Stimulated activated CD4-positive, alpha-beta T cell treated with anti-CD3 and anti-CD28 coated beads, TNF-alpha, amount 100 ng/mL, for 1 hour (primary cell): ENCODE results near the gene SLC16A3.
"Not testable (repeated sequence)": the region's sequence is repeated elsewhere in the genome, so short reads cannot be mapped to it uniquely, and the experiment has no call there.

Experiments used
- DNase-seq, 3 donors: peaks; one replicate each; pipeline ENCODE4 v3.0.0-alpha.2; 2020; ENCODE audit warnings: low read depth in 3 of 3, low spot score in 1 of 3

Gene SLC16A3

DNA sequence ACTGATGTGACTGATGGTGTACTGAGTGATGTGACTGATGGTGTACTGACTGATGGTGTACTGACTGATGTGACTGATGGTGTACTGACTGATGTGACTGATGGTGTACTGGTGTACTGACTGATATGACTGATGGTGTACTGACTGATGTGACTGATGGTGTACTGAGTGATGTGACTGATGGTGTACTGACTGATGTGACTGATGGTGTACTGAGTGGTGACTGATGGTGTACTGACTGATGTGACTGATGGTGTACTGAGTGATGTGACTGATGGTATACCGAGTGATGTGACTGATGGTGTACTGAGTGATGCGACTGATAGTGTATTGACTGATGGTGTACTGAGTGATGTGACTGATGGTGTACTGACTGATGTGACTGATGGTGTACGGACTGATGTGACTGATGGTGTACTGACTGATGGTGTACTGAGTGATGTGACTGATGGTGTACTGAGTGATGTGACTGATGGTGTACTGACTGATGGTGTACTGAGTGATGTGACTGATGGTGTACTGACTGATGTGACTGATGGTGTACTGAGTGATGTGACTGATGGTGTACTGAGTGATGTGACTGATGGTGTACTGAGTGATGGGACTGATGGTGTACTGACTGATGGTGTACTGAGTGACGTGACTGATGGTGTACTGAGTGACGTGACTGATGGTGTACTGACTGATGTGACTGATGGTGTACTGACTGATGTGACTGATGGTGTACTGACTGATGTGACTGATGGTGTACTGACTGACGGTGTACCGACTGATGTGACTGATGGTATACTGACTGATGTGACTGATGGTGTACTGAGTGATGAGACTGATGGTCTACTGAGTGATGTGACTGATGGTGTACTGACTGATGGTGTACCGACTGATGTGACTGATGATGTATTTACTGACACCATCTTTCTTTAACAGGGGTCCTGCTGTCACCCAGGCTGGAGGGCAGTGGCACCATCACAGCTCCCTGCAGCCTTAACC is 31.4 kb downstream of the SLC16A3 start:
- DNase-seq, result not testable (repeated sequence)

DNA sequence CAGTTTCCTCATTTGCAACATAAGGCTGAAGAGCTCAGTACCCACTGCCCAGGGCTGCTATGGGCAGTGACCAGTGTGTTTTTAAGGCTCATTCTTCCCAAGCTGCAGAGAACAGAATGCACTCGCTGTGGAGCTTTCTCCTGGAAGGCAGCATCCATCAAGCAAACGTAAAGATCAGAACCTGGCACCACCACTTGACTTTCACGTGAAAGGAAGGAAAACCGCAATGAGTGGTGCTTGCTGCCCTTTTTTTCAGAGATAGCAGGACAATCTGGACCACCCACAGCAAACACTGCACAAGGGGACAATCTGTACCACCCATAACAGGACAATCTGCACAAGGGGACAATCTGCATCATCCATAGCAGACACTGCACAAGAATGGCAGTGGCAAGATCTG is 33.5 kb downstream of the SLC16A3 start:
- DNase-seq, result no peak

DNA sequence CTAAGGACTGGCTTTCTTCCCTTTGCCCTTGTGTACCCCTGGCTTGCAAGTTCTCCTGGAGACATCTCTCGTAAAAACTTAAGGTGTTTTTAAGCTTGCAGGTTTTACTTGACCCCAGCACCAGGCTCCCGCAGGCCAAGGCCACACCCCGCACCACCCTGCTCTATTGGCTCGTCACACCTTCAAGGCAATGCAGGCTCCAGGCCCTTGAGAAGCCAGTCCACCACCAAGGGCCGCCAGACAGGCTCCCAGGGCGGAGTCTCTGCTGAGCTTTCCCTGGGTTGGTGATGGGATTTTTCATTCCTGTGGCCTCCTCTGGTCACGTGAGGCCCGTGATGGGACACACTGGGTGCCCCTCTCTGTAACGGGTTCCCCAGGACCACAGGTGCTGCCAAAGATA is 34.8 kb downstream of the SLC16A3 start:
- DNase-seq, result no peak

DNA sequence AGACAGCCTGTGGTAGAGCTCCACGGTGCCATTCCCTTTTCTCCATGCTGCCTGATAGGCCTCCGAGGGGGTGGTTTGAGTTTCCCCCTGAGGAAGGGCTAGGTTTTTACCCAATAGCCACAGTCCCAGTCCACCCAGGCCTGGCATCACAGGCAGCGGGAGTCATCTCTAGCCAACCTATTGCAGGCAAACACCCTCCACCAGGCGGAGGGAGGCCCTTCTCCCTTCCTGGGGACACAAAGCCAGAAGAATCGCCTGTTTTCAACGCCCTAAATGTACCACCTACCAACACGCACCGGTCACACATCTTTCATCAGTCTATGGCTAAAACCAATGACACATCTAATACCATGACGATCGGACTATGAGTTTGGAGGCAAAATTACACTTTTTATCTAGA is 37.3 kb downstream of the SLC16A3 start:
- DNase-seq, result no peak

DNA sequence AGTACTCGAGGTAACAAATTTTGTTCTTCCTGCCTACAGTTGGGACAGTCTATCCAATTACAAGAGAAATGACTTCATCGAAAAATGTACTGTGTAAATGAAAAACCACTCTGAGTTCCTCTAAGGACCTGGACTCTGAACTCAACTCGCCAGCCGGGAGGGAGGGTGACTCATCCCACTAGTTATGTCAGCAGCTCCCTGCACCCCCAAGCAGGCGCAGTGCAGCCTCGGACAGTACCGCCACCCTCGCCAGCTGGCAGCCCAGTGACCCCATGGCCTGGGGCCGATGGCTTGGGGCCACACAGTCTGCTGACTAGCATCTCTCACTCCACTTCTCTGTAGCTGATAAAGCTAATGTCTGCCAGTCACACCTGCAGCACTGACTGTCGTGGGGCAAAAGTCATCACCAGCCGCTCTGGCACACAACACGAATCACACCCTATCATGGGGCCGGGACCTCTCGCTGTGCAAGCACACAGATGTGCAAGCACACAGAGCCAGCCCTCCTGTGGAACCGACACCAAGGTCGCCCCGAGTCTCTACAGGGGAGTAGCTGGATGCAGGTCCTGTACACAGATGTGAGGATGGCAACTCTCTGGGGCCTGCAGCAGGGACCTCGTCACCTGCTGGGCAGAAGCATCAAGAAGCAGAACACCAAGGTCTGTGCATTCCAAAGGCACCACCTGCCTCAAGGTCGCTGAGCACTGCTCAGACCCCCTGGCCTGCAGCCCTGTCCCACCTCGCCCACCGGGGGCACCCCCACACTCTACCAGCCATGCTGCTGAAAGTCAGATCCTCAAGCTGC is 38.9 kb downstream of the SLC16A3 start:
- no peak for DNase-seq

DNA sequence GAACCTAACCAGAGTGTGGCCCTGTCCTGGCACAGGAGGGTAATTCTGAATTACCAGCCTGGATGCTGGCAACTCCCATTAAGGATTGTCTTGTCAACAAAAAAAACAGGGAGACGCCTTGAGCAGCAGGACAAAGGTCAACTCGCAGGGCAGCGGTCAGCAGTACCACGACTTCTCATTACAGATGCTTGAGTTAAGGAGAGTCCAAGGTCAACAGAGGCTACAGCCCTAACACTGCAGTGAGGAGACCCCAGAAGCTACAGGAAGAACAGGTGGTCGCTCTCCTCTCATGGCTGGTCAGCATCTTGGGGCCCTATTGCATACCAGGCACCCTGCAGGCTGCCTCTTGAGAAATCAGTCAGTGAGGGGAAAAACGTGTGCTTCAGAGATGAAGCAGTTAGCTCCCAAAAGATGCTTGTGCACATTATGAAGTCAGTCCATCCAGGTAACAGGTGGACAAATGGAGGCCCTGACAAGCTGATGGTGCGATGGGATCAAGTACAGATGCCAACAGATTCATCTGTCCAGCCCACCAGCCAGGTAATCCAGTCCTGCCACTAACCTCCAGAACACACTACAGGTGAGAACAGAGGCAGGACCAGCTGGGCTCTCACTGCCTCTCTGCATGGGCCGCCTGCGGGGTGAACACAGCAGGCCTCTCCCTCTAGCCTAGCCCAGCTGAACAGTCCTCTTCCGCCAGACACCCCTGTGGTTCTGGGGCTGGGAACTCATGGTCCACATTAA is 40.5 kb downstream of the SLC16A3 start:
- no peak for DNase-seq

DNA sequence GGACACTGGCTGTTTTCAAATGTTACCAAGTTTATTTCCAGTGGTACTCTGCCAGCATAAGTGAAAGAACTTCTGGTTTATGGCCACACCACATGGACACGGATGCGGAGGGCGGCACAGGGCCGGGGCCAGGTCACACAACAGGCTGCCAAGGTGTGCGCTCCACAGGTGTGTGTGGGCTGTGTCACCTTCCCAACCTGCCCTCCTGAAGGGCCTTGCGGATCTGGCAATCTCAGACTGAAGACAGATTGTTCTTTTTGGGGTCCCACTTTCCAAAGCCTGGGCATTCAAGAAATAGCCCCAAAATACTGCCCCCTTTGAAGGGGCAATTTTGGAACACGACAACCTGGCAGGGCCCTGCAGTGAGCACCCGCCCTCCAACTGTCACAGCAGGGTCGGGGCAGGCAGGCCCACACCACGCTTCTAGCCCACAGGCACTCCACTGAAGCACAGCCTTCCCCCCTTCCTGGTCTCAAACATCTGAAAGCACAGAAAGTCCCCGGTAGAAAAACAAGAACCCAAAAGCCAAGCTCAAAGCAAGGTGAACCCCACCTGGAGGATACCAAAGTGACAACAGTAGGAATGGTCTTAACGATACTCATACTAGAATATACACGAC is 41.1 kb downstream of the SLC16A3 start:
- DNase-seq, result no peak

DNA sequence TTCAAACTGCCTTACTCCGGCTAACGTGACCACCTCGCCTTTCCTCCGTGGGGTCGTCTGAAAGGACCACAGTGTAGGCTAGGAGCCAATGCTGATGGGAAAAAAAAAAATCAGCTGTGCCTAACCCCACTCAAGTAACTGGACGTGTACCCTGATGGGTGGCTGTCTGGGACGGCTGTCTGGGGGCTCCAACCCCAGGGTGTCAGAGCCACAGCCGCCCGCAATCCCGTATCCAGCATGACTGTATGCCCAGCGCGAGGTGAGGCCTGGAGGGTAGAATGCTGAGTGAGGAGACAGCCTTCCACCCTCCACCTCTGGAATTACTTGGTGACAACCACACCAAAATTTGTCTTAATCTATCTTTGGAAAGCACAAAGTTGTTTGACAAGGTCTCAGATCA is 41.8 kb downstream of the SLC16A3 start:
- DNase-seq, result no peak

DNA sequence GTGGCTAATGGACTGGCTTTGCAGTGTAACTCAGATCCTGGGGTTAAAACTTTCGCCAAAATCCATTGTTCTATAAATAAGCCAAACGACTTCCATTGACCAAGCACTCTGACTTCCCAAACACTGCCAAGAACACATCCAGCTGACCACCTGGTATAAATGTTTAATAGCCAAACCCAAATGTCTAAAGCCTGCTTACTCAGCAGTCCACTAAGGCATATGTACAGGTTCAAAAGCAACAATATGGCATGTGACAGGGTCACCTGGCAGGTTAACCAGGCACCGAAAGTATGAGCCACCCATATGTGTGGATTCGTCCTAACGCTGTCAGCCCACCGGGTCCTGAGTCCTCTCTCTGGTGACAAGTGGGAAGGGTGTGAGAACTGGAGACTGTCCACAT is 42.6 kb downstream of the SLC16A3 start:
- DNase-seq, result no peak

DNA sequence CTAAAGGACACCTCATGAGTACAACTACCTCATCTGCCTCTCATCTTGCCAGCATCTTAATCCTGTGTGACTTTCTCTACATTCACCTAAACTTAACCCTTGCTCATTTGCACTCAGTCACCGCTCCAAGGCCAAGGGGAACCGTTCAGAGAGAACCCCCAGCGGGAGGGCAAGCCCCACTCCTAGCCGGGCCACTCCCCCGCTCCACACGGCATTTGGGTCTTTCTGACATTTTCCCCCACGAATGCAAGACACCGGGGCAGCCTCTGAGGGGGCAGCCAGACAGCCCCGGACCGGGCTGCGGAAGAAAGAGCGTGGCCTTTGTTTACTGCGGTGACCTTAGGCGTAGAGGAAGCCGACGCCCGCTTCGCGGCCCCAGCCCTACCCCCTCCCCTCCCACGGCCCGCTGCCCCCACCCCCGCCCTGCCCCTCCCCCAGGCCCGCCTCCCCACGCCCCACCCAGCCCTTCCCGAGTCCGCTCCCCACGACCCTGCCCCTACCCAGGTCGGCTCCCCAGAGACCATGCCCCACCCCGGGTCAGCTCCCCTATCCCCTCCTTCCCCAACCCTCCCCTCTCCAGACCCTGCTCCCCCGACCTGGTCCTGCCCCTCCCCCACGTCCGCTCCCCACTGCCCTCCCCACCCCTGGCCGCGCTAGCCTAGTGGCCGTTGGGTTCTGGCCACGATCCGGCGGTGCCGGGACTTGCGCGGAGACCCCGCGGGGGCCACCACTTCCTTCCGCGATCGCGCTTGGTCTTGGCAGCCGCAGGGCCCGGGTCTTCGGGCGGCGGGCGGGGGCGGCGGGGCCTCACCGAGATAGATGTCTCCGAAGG is 43.9 kb downstream of the SLC16A3 start:
- DNase-seq, result peak in 1 of 3 donors; percentile 18

DNA sequence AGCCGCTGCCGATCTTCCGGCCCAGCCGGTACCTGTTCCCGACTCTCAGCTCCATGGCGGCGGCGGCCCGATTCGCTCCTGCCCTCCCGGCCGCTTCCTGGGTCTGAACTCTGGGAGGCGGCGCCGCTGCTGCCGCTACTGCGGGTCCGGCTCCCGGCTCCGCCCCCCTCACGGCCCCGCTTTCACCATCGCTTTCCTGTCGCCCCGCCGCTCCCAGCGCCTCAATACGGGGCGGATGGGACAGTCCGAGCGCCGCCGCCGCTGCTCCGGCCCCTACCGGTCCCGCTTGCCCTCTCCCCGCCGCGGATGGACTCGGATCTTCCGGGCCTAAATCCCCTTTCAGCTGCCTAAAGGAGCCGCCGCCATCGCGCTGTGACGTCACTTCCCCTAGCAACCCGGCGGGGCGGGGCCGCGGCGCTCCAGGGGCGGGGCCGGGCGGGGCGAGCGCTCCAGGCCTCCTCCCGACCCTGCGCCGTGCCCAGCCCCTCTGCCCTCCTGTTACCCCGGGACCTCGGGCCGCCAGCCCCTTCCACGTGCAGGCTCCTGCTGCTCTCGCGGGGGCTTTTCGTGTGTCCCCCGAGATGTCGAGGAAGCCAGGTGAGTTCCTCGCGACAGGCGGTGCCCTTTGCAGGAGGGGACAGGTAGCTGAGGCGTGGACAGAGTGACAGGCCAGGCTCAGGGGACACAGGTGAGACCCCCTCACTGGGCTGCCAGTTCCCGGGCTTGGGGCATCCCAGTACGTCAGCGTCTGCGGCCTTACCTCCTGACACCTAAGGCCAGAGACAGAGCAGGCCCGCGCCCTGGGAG is 44.7 kb downstream of the SLC16A3 start, which contains the start of gene CSNK1D:
CSNK1D (minus strand) TSS at position 374 of the 807 bp plus-strand sequence; CDS start at position 55, 319 bp downstream.
- peak; percentile 74 to 93 (median 81) for DNase-seq

DNA sequence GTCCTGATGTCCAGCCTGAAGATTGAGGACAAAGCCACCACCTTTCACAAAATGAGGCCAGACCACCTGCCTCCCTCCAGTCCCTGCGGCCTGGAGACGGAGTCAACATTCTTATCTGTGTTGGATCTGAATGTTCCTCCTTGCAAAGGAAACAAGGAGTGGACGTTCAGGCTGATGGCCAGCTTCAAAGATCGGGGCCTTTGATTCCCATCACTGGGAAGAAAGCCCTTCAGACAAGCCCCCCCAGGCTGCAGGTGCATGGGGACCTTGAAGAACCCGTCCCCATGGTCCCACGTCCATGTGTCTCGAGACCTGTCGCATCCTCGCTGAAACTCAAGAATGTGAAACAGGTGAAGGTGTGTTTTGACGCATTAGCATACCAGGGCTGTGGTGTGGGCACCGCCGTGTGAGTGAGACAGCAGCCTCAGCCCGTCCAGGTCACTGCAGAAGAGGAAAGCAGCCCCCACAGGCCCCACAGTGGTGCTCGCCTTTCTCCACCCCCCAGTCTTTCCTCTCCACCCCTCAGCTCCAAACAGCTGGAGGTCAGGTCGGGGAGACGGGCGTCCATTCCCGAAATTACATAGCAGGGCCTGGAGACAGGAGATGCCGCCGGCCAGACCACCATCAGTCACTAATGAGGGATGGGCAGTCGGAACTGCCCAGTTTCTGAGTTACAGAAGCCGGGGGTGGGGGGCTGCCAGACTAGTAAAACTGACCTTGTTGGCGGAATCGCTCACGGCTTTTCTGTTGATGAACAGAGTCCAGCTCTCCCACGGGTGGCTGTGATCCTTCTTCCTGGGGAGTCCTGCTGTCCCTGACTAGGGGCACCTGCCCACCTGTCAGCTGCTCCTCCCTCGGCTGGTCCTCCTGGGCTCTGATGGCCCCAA is 45.5 kb downstream of the SLC16A3 start:
- no peak for DNase-seq

DNA sequence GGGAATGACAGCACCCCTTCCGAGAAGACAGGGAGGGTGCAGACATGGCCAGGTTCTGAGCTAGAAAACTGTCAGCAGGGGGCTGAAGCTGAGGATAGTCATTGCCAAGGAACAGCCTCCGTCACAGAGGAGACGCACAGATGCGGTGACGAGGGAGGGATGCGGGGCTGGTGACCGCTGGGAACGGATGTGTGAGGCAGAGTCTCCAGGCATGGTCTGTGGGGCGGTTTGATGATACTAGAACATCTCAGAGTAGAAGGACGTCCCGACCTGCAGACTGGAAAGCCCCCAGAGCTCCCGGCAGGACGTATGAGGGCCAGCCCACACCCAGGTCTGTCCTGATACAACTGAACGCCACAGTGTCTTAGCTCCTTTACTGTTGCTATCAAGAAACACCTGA is 46.5 kb downstream of the SLC16A3 start:
- DNase-seq, result no peak

DNA sequence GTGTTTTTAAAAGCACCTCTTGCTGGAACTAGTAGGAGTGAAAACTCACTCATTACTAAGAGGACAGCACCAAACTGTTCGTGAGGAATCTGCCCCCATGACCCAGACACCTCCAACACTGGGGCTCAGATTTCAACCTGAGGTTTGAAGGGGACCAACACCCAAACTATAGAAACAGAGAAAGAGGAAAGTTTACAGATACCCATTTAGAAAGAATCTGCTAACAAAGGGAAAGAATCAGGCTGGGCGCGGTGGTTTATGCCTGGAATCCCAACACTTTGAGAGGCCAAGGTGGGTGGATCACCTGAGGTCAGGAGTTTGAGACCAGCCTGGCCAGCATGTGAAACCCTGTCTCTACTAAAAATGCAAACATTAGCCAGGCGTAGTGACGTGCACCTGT is 48.1 kb downstream of the SLC16A3 start:
- DNase-seq, result no peak

DNA sequence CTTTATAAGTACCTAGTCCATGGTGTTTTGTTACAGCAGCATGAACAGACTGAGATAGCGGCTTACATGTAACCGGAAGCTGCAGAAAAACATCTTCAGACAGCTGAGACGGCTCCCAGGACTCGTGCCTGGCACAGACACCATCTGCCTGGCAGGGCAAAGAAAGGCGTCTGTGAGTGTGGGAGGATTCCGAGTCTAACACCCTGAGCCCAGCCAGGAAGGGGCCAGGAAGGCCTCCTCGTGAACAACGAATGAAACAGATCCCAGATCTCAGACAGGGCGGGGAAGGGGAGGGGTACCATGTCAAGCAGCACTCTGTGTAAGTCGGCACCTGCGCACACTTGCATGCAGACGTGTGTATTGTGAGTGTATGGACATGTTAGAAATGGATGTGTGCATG is 49.0 kb downstream of the SLC16A3 start:
- DNase-seq, result no peak

DNA sequence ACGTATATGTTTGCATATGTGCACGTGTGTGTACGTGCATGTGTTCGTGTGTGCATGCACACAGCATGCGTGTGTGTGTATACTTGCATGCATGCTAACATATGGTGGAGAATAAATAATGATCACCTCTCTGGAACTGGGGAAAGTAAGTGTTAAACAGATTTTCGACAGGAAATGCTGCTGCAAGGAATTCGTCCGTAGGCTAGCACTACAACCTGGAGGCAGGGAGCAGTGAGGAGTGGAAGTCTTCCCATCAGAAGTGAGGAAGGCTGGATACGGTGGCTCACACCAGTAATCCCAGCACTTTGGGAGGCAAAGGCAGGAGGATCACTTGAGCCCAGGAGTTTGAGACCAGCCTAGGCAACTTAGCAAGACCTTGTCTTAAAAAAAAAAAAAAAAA is 49.5 kb downstream of the SLC16A3 start:
- no peak for DNase-seq

DNA sequence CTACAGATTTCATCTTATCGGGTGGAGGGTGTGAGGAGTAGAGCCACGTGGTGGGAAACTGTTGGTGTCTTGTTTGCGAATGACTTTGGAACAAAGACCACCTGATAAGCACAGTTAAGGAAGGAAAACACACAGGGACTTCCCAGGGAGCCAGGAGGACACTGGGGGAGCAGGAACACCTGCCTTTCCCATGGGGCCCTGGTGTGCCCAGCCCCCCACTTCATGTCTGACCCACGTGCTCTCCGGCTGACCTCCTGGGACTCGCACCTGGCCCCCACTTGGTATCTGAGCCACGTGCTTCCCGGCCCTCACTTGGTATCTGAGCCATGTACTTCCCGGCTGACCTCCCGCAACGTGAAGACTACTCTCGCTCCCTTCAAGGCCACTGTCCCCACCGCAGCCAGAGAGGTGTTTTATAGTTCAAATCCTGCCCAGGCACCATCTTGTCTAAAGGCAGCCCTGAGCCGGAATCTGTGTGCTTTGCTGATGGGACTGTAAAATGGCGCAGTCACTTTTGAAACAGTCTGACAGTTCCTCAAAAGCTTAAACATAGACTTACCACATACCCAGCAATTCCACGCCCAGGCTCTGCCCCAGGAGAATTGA is 50.0 kb downstream of the SLC16A3 start:
- no peak for DNase-seq

DNA sequence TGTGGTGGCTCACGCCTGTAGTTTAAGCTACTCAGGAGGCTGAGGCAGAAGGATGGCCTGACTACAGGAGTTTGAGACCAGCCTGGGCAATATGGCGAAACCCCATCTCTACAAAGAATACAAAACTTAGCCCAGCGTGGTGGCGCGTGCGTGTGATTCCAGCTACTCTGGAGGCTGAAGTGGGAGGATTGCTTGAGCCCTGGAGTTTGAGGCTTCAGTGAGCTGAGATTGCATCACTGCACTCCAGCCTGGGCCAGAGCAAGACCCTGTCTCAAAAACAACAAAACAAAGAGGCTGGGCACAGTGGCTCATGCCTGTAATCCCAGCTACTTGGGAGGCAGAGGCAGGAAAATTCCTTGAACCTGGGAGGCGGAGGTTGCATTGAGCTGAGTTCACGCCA is 51.7 kb downstream of the SLC16A3 start:
- no peak for DNase-seq
